ENCODE measurements around the gene SLC34A1. TPM values are rescaled to one million over a fixed set of nuclear protein-coding genes. Genes with fewer than 3 reads are reported as not detected.

Gene SLC34A1
- total and polyA plus RNA-seq, 4 experiments from 2014 or later = 0.11 TPM; not detected in 3

DNA sequence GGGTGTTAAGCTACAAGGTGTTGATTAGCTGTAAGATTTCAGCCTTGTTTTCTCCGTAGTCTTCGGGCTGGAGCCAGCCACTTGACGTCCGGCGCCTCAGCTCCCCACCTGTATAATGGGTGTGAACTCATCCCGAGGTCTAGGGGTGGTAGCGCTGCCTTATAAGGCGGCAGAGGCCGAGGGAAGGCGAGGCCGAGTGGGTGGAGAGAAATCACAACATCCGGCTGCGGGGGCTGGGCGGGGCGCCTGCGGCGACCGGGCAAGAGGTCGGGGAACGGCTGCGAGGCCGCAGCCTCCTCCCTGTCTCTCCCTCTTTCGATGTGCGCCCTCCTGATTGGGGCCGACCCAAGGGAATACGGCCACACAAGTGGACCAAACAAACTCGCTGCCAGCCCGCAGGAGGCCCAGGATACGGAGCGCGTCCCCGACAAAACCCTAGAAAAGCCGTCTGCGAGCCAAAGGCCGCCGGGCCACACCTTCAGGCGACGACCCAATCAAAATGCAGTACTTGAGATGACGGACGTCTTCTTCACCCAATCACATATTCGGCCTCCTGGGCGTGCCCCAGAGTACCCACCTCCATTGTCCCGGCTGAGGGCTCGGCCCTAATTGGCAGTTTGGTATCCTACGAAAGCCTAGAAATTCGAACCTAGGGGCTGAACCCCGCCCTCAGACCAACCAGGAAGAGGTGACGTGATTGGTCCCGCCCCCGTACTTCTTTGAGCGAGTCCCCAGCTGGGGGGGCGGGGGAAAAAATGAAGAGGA is 41.7 kb downstream of the SLC34A1 start:
- intact Hi-C loops (cut with micrococcal nuclease) = loop anchor here (1.0 kb wide), 7 partner anchors 8 to 71 kb away; partner anchors contain the start of genes PDLIM7, PRR7 and RGS14
- DNase-seq = peak; percentile 99 to 100 (median 100)
- peak overlapping the region; percentile 91 to 99 (median 99) for H3K27ac Mint-ChIP-seq
- H3K9me3 Mint-ChIP-seq = peaks cover 0 to 5% (median 0%) of the 10 kb centered on the region in 8 donors
- ChIA-PET POLR2A (ENCODE audit: partially characterized antibody) (interaction anchor here (0.5 to 14.3 kb wide), 22 partner anchors 7 to 888 kb away, joined by 3 to 1171 read pairs (median 6); partner anchors contain the start of genes F12, LMAN2, PDLIM7 and PRR7), CTCF (ENCODE audit: partially characterized antibody) (interaction anchor here (0.9 to 14.2 kb wide), 7 partner anchors 11 to 116 kb away, joined by 4 to 307 read pairs (median 55); partner anchors contain the start of genes F12, PFN3 and PRR7)
- H3K36me3 Mint-ChIP-seq = peaks cover 16 to 30% of the 10 kb centered on the region in 2 donors
- peaks cover 31 to 65% (median 44%) of the 10 kb centered on the region in 4 donors for H3K4me1 Mint-ChIP-seq
- H3K36me3 ChIP-seq (ENCODE audit: insufficient read depth, low read length) = peaks cover 14% of the 10 kb centered on the region
- peaks cover 52% of the 10 kb centered on the region for H3K4me1 ChIP-seq (ENCODE audit: insufficient read depth, low read length)
- H3K27me3 Mint-ChIP-seq = no peaks in the 10 kb centered on the region
- peak overlapping the region; percentile 21 to 53 for H3K4me3 ChIP-seq (ENCODE audit: low read length in 2 of 2)
- H3K9me3 ChIP-seq (ENCODE audit: control insufficient read depth in 1 of 2, low read length in 2 of 2) = no peaks in the 10 kb centered on the region
- H3K27ac ChIP-seq (ENCODE audit: low read depth, low read length) = peak overlapping the region; percentile 65
- H3K27me3 ChIP-seq (ENCODE audit: insufficient read depth, low read length) = no peaks in the 10 kb centered on the region
- peak overlapping the region; percentile 89 to 96 (median 92) for H3K4me3 Mint-ChIP-seq

DNA sequence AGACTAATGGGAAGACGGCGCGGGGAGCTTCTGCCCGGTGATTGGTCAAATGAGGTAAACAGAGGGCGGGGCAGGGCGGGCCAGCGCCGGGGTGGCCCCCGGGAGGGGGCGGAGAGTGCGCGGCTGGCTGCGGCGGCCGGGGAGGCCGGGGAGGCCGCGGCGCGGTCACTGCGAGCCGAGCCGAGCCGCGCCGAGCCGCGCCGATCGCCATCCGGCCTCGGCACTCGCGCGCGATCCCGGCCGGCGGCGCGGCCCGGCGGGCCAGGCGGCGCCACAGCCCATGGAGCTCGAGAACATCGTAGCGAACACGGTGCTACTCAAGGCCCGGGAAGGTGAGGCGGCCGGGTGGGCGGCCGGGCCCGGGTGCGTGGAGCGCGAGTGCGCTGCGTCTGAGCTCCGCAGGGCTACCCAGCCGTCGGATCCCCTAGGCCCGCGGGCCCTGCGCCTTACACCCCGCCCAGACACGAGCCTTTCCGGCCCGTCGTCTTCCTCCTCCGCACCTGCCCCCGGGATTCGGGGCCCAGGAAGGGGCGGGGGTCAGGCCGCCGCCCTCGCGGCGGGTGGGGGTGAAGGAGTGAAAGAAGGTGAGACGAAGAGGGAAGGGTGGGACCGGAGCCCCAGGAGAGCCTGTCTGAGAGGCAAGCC is 42.5 kb downstream of the SLC34A1 start, which contains the start of gene GRK6:
TSS of gene GRK6 (plus strand) at position 111 of the 645 bp plus-strand sequence. CDS start at position 281, 170 bp downstream.
- Mint-ChIP-seq H3K36me3 (peaks cover 17 to 35% of the 10 kb centered on the region in 2 donors), H3K9me3 (peaks cover 0 to 5% (median 0%) of the 10 kb centered on the region in 8 donors), H3K4me3 (peak within 1 kb of the TSS; percentile 89 to 97 (median 96)), H3K27ac (peak within 1 kb of the TSS; percentile 91 to 99 (median 99)), H3K27me3 (no peaks in the 10 kb centered on the region), H3K4me1 (peaks cover 36 to 72% (median 50%) of the 10 kb centered on the region in 4 donors)
- Histone ChIP-seq H3K4me3 (ENCODE audit: low read length in 2 of 2) (peak within 1 kb of the TSS; percentile 74 to 87), H3K4me1 (ENCODE audit: insufficient read depth, low read length) (peaks cover 59% of the 10 kb centered on the region), H3K27ac (ENCODE audit: low read depth, low read length) (peak within 1 kb of the TSS; percentile 87), H3K36me3 (ENCODE audit: insufficient read depth, low read length) (peaks cover 17% of the 10 kb centered on the region), H3K27me3 (ENCODE audit: insufficient read depth, low read length) (no peaks in the 10 kb centered on the region), H3K9me3 (ENCODE audit: control insufficient read depth in 1 of 2, low read length in 2 of 2) (no peaks in the 10 kb centered on the region)
- DNase-seq = peak; percentile 73 to 79 (median 77)
- intact Hi-C loops (cut with micrococcal nuclease) = loop anchor here (1.0 kb wide), 7 partner anchors 8 to 71 kb away; partner anchors contain the start of genes PDLIM7, PRR7 and RGS14
- CTCF ChIA-PET (ENCODE audit: partially characterized antibody) = interaction anchor here (1.7 to 14.2 kb wide), 5 partner anchors 10 to 37 kb away, joined by 6 to 307 read pairs (median 108); partner anchors contain the start of genes F12, PFN3 and PRR7
- POLR2A ChIA-PET (ENCODE audit: partially characterized antibody) = interaction anchor here (0.5 to 14.3 kb wide), 22 partner anchors 6 to 889 kb away, joined by 3 to 1171 read pairs (median 6); partner anchors contain the start of genes F12, LMAN2, PDLIM7 and PRR7

DNA sequence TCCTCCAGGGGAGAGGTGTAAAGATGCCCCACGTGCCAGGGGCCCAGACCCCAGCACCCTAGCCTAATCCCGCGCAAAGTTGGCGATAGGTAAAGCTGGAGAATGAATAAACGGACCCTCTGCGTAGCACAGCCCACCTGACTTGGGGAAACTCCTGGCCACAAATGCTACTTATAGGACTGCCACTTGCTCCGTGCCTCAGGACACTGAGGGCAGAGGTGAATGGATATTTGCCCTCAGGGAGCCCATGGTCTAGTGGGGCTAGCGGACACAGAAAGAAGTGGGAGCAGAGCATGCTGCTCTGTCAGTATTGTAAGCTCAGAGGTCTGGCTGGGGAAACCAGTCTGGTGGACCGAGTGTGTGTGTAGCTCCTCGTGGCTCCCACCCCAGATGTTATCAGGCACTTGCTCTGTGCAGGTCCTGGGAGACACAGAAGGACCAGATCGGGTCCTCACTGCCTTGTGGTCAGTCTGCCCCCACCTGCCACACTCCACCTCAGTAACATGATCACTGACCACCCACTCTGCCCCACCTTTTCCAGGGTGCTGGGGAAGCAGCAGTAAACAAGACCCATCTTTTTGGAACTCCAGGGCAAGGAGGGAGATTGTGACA is 43.1 kb downstream of the SLC34A1 start:
- Histone ChIP-seq H3K4me3 (ENCODE audit: low read length in 2 of 2) (peak overlapping the region; percentile 74 to 87), H3K4me1 (ENCODE audit: insufficient read depth, low read length) (peaks cover 65% of the 10 kb centered on the region), H3K9me3 (ENCODE audit: control insufficient read depth in 1 of 2, low read length in 2 of 2) (no peaks in the 10 kb centered on the region), H3K36me3 (ENCODE audit: insufficient read depth, low read length) (peaks cover 23% of the 10 kb centered on the region), H3K27me3 (ENCODE audit: insufficient read depth, low read length) (no peaks in the 10 kb centered on the region), H3K27ac (ENCODE audit: low read depth, low read length) (peak overlapping the region; percentile 87)
- ChIA-PET CTCF (ENCODE audit: partially characterized antibody) (interaction anchor here (1.1 to 14.2 kb wide), 5 partner anchors 18 to 37 kb away, joined by 3 to 307 read pairs (median 108); partner anchors contain the start of genes F12, PFN3 and PRR7), POLR2A (ENCODE audit: partially characterized antibody) (interaction anchor here (1.3 to 14.3 kb wide), 11 partner anchors 13 to 889 kb away, joined by 3 to 1171 read pairs (median 7); partner anchors contain the start of genes F12, PRELID1, PRR7 and RAB24)
- peak overlapping the region; percentile 91 to 99 (median 96) for H3K27ac Mint-ChIP-seq
- intact Hi-C loops (cut with micrococcal nuclease) = no loop called here
- no peaks in the 10 kb centered on the region for H3K27me3 Mint-ChIP-seq
- peaks cover 36 to 78% (median 54%) of the 10 kb centered on the region in 4 donors for H3K4me1 Mint-ChIP-seq
- H3K9me3 Mint-ChIP-seq = peaks cover 0 to 5% (median 0%) of the 10 kb centered on the region in 8 donors
- H3K4me3 Mint-ChIP-seq = peak overlapping the region; percentile 85 to 97 (median 95)
- DNase-seq = no peak
- peaks cover 22 to 40% of the 10 kb centered on the region in 2 donors for H3K36me3 Mint-ChIP-seq

DNA sequence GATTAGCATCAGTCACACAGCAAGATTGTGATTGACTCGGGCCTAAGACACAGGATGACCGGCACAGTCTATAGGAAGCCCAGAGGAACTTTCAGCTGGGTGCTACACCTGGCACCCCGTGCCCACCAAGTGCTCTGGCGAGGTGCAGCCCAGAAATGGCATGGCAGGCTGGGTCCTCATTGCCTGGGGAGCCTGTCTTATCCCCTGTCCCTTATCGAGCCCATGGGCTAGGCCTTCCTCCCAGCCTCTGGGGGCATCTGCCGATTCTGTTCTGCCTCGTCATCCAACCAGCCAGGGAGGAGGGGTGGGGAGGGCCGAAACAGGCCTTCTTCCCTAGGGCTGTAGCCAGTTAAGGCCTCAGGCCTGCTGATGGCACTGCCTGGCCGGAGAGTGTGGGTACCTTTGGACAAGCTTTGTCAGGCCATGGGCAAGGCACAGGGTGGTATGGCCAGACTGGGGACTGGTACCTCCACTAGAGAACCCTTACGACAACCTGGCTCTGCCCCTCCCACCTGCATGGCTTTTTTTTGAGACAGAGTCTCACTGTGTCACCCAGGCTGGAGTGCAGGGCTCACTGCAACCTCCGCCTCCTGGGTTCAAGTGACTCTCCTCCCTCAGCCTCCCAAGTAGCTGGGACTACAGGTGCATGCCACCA is 43.8 kb downstream of the SLC34A1 start:
- Histone ChIP-seq H3K27ac (ENCODE audit: low read depth, low read length) (peak overlapping the region; percentile 87), H3K4me1 (ENCODE audit: insufficient read depth, low read length) (peaks cover 73% of the 10 kb centered on the region), H3K36me3 (ENCODE audit: insufficient read depth, low read length) (peaks cover 31% of the 10 kb centered on the region), H3K4me3 (ENCODE audit: low read length in 2 of 2) (peak overlapping the region; percentile 74 to 87), H3K9me3 (ENCODE audit: control insufficient read depth in 1 of 2, low read length in 2 of 2) (no peaks in the 10 kb centered on the region), H3K27me3 (ENCODE audit: insufficient read depth, low read length) (no peaks in the 10 kb centered on the region)
- H3K9me3 Mint-ChIP-seq = peaks cover 0 to 5% (median 0%) of the 10 kb centered on the region in 8 donors
- H3K27ac Mint-ChIP-seq = peak overlapping the region; percentile 91 to 99 (median 96)
- peaks cover 36 to 82% (median 57%) of the 10 kb centered on the region in 4 donors for H3K4me1 Mint-ChIP-seq
- DNase-seq = peak in 1 of 5 donors; percentile 28
- peak overlapping the region; percentile 85 to 97 (median 95) for H3K4me3 Mint-ChIP-seq
- ChIA-PET POLR2A (ENCODE audit: partially characterized antibody) (interaction anchor here (0.9 to 14.3 kb wide), 11 partner anchors 13 to 274 kb away, joined by 3 to 1171 read pairs (median 7); partner anchors contain the start of genes F12, LMAN2, PRELID1 and PRR7), CTCF (ENCODE audit: partially characterized antibody) (interaction anchor here (1.1 to 14.2 kb wide), 8 partner anchors 11 to 59 kb away, joined by 3 to 307 read pairs (median 30); partner anchors contain the start of genes F12, PFN3 and PRR7)
- intact Hi-C loops (cut with micrococcal nuclease) = no loop called here
- no peaks in the 10 kb centered on the region for H3K27me3 Mint-ChIP-seq
- H3K36me3 Mint-ChIP-seq = peaks cover 22 to 41% of the 10 kb centered on the region in 2 donors

DNA sequence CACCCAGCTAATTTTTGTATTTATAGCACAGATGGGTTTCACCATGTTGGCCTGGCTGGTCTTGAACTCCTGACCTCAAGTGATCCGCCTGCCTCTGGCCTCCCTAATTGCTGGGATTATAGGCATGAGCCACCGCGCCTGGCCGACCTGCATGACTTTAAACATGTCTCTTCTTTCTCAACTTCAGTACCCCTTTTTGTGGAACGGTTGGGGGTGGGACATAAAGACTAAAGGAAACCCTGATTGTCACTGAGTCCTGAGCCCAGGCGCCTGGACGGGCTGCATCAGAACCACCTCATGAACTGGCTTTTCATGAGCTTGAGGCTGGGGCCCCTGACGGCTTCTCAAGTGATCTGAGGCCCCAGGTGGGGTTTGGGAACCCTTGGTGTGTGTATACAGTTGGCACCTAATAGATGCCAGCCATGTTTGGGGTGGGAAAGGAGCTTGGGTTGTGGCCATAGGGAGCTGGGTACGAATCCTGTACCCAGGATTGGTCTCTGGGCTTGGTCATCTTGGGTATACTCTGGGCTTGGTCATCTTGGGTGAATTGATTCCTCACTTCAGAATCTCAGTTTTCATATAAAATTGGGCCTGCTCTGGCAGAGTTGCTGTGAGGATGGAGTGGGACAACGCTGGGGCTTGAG is 44.5 kb downstream of the SLC34A1 start:
- Mint-ChIP-seq H3K4me1 (peaks cover 36 to 89% (median 61%) of the 10 kb centered on the region in 4 donors), H3K9me3 (peaks cover 0 to 6% (median 0%) of the 10 kb centered on the region in 8 donors), H3K27ac (peak overlapping the region; percentile 91 to 99 (median 96)), H3K36me3 (peaks cover 23 to 45% of the 10 kb centered on the region in 2 donors), H3K4me3 (peak overlapping the region; percentile 85 to 97 (median 95)), H3K27me3 (no peaks in the 10 kb centered on the region)
- H3K4me3 ChIP-seq (ENCODE audit: low read length in 2 of 2) = peak overlapping the region; percentile 74 to 87
- H3K9me3 ChIP-seq (ENCODE audit: control insufficient read depth in 1 of 2, low read length in 2 of 2) = no peaks in the 10 kb centered on the region
- POLR2A ChIA-PET (ENCODE audit: partially characterized antibody) = interaction anchor here (0.9 to 14.3 kb wide), 12 partner anchors 14 to 275 kb away, joined by 3 to 1171 read pairs (median 6); partner anchors contain the start of genes F12, LMAN2, PRELID1 and PRR7
- H3K27ac ChIP-seq (ENCODE audit: low read depth, low read length) = peak overlapping the region; percentile 87
- H3K27me3 ChIP-seq (ENCODE audit: insufficient read depth, low read length) = no peaks in the 10 kb centered on the region
- H3K4me1 ChIP-seq (ENCODE audit: insufficient read depth, low read length) = peaks cover 79% of the 10 kb centered on the region
- no peak for DNase-seq
- intact Hi-C loops (cut with micrococcal nuclease) = no loop called here
- CTCF ChIA-PET (ENCODE audit: partially characterized antibody) = interaction anchor here (1.0 to 14.2 kb wide), 10 partner anchors 11 to 119 kb away, joined by 3 to 307 read pairs (median 6); partner anchors contain the start of genes F12, PFN3 and PRR7
- peaks cover 37% of the 10 kb centered on the region for H3K36me3 ChIP-seq (ENCODE audit: insufficient read depth, low read length)

Measured in CD4-positive, alpha-beta memory T cell (primary cell).